ENCODE data around the gene ZRANB3. TPM values are rescaled to one million over a fixed set of nuclear protein-coding genes. Genes with fewer than 3 reads are reported as not detected.

ZRANB3 gene
- total and polyA plus RNA-seq, 8 donors, result 3.5 to 11.2 (median 9.5) TPM

GRCh38 chr2:135248611-135249010 lies 282.4 kb downstream of the ZRANB3 start:
- Histone ChIP-seq H3K27ac (no peak overlapping the region), H3K36me3 (peaks cover 0 to 15% of the 10 kb centered on the region in 2 donors), H3K4me3 (no peak overlapping the region), H3K27me3 (no peaks in the 10 kb centered on the region), H3K4me1 (no peaks in the 10 kb centered on the region), H3K9me3 (peaks cover 0 to 24% of the 10 kb centered on the region in 2 donors)
- DNase-seq (no peak), ATAC-seq (no peak)
- TF ChIP-seq, protein P1, sequence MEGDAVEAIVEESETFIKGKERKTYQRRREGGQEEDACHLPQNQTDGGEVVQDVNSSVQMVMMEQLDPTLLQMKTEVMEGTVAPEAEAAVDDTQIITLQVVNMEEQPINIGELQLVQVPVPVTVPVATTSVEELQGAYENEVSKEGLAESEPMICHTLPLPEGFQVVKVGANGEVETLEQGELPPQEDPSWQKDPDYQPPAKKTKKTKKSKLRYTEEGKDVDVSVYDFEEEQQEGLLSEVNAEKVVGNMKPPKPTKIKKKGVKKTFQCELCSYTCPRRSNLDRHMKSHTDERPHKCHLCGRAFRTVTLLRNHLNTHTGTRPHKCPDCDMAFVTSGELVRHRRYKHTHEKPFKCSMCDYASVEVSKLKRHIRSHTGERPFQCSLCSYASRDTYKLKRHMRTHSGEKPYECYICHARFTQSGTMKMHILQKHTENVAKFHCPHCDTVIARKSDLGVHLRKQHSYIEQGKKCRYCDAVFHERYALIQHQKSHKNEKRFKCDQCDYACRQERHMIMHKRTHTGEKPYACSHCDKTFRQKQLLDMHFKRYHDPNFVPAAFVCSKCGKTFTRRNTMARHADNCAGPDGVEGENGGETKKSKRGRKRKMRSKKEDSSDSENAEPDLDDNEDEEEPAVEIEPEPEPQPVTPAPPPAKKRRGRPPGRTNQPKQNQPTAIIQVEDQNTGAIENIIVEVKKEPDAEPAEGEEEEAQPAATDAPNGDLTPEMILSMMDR (IDR thresholded peaks at IDR 0.05), result no peak
- intact Hi-C loops (cut with DNase I), result no loop called here

DNA sequence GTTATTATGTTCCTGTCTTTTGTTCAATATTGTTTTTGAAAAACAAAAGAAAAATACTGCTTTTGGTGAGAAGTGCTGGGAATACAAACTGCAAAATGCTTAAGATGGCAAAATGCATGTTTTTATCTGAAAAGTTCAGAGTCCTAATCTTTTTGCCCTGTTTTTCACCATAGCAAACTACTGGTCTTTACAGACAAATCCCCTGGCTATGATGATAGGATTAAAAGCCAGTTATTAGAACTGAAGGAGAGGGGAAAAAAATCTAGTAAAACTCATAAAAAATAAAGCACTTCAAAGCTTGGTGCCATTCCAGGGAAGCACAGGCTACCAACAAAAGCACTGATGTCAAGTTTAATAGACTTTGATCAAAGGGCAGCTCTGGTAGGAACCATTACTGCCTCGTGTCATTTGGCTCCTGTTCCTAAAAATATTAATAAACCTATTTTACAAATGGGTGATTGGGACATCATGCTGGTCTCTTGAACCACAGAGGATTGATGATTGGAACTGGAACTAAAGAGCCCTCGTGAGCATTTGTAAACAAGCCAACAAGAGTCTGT lies 284.2 kb downstream of the ZRANB3 start:
- Histone ChIP-seq H3K9me3 (peaks cover 0 to 23% of the 10 kb centered on the region in 2 donors), H3K36me3 (peaks cover 0 to 14% of the 10 kb centered on the region in 2 donors), H3K27me3 (no peaks in the 10 kb centered on the region), H3K4me1 (no peaks in the 10 kb centered on the region), H3K4me3 (no peak overlapping the region), H3K27ac (no peak overlapping the region)
- TF ChIP-seq, protein P1 (IDR thresholded peaks at IDR 0.05), result no peak
- intact Hi-C loops (cut with DNase I), result no loop called here
- DNase-seq (no peak), ATAC-seq (no peak)

- Histone ChIP-seq H3K4me1 (no peaks in the 10 kb centered on the region), H3K9me3 (peaks cover 0 to 9% of the 10 kb centered on the region in 2 donors), H3K4me3 (no peak overlapping the region), H3K27me3 (no peaks in the 10 kb centered on the region), H3K36me3 (no peaks in the 10 kb centered on the region), H3K27ac (no peak overlapping the region)
- DNase-seq (no peak), ATAC-seq (no peak)
- TF ChIP-seq, protein P1 (IDR thresholded peaks at IDR 0.05), result no peak
- intact Hi-C loops (cut with DNase I), result no loop called here
Observed at GRCh38 chr2:135245071-135245470, 285.9 kb downstream of the ZRANB3 start.

DNA sequence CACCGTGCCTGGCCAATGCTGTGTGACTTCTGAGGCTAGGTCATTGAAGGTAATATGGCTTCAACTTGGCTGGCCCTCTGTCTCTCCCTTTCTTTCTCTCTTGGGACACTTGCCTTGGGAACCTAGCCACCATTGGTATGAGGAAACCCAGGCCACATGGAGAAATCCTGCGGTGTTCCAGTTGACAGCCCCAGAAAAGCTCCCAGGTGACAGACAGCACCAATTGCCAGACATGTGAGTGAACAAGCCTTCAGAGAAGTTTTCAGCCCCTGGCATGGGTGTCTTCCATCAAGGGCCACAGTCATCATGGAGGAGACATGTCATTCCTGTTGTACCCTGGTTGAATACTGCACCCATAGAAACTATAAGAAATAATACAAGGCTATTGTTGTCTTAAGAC lies 292.4 kb downstream of the ZRANB3 start:
- ATAC-seq, result no peak
- intact Hi-C loops (cut with DNase I), result no loop called here

GRCh38 chr2:135230150-135230549 lies 300.9 kb downstream of the ZRANB3 start:
- TF ChIP-seq, protein P1 (IDR thresholded peaks at IDR 0.05), result no peak
- DNase-seq, result no peak
- H3K27me3 ChIP-seq, result no peaks in the 10 kb centered on the region
- H3K4me1 ChIP-seq, result peaks cover 0 to 6% of the 10 kb centered on the region in 2 donors
- H3K27ac ChIP-seq, result no peak overlapping the region
- ATAC-seq, result no peak
- intact Hi-C loops (cut with DNase I), result no loop called here
- no peak overlapping the region for H3K4me3 ChIP-seq
- H3K9me3 ChIP-seq, result peaks cover 0 to 9% of the 10 kb centered on the region in 2 donors
- no peaks in the 10 kb centered on the region for H3K36me3 ChIP-seq

More for the DNA sequence above, 292.4 kb downstream of the ZRANB3 start:
- Histone ChIP-seq H3K9me3 (peaks cover 0 to 5% of the 10 kb centered on the region in 2 donors), H3K27me3 (no peaks in the 10 kb centered on the region), H3K27ac (no peak overlapping the region), H3K36me3 (no peaks in the 10 kb centered on the region), H3K4me1 (no peaks in the 10 kb centered on the region), H3K4me3 (no peak overlapping the region)
- TF ChIP-seq, protein P1 (IDR thresholded peaks at IDR 0.05), result no peak
- DNase-seq, result no peak
